Measurements from ENCODE around the gene TP53TG3B. TPM values are rescaled to one million over a fixed set of nuclear protein-coding genes. Genes with fewer than 3 reads are reported as not detected.
A peak's percentile ranks its signal among the peaks of the same experiment; 100 is the strongest.
"Not testable (repeated sequence)": the region's sequence is repeated elsewhere in the genome, so short reads cannot be mapped to it uniquely, and the experiment has no call there.

TP53TG3B gene
- not detected in 2 replicates for total RNA-seq

- H3K27me3 Mint-ChIP-seq (ENCODE audit: insufficient read depth); H3K4me3 Mint-ChIP-seq; H3K4me1 Mint-ChIP-seq (ENCODE audit: low read depth); DNase-seq (ENCODE audit: low spot score); H3K9me3 Mint-ChIP-seq; H3K36me3 Mint-ChIP-seq (ENCODE audit: low read depth); intact Hi-C loops (cut with micrococcal nuclease); H3K27ac Mint-ChIP-seq: not testable (repeated sequence)
Observed at GRCh38 chr16:33360541-33360940, at the start of gene TP53TG3B. Gene TP53TG3B, plus strand, starts transcription at chr16:33360841. Its CDS starts 68 bp downstream, at chr16:33360909.

GRCh38 chr16:33336226-33337012, 24.2 kb upstream of the TP53TG3B start:
- H3K27me3 Mint-ChIP-seq (ENCODE audit: insufficient read depth); H3K36me3 Mint-ChIP-seq (ENCODE audit: low read depth); H3K27ac Mint-ChIP-seq; intact Hi-C loops (cut with micrococcal nuclease); H3K4me3 Mint-ChIP-seq; H3K4me1 Mint-ChIP-seq (ENCODE audit: low read depth); H3K9me3 Mint-ChIP-seq: not testable (repeated sequence)
- DNase-seq (ENCODE audit: low spot score), result peak; percentile 32

GRCh38 chr16:33337627-33338542, 22.8 kb upstream of the TP53TG3B start:
- DNase-seq (ENCODE audit: low spot score), result peak; percentile 21
- H3K9me3 Mint-ChIP-seq; H3K4me1 Mint-ChIP-seq (ENCODE audit: low read depth); H3K27ac Mint-ChIP-seq; intact Hi-C loops (cut with micrococcal nuclease); H3K36me3 Mint-ChIP-seq (ENCODE audit: low read depth); H3K4me3 Mint-ChIP-seq; H3K27me3 Mint-ChIP-seq (ENCODE audit: insufficient read depth): not testable (repeated sequence)

GRCh38 chr16:33338543-33338951, 22.1 kb upstream of the TP53TG3B start:
- H3K27ac Mint-ChIP-seq; H3K4me3 Mint-ChIP-seq; H3K4me1 Mint-ChIP-seq (ENCODE audit: low read depth); H3K9me3 Mint-ChIP-seq; H3K36me3 Mint-ChIP-seq (ENCODE audit: low read depth); H3K27me3 Mint-ChIP-seq (ENCODE audit: insufficient read depth); intact Hi-C loops (cut with micrococcal nuclease): not testable (repeated sequence)
- peak; percentile 6 for DNase-seq (ENCODE audit: low spot score)

- H3K4me3 Mint-ChIP-seq; H3K9me3 Mint-ChIP-seq; H3K4me1 Mint-ChIP-seq (ENCODE audit: low read depth); H3K27me3 Mint-ChIP-seq (ENCODE audit: insufficient read depth); H3K27ac Mint-ChIP-seq; intact Hi-C loops (cut with micrococcal nuclease); H3K36me3 Mint-ChIP-seq (ENCODE audit: low read depth): not testable (repeated sequence)
- peak; percentile 42 for DNase-seq (ENCODE audit: low spot score)
Observed at GRCh38 chr16:33339093-33340061, 21.3 kb upstream of the TP53TG3B start.

Other genes starting within 250 kb of the TP53TG3B start
- gene TP53TG3C, start 166.6 kb upstream of the TP53TG3B start, total RNA-seq, result not detected in 2 replicates
- gene TP53TG3E, start 56.5 kb upstream of the TP53TG3B start, total RNA-seq, result not detected in 2 replicates
- not detected in 2 replicates for gene TP53TG3F, start 98.8 kb downstream of the TP53TG3B start, total RNA-seq